ENCODE data around the gene MUC16.

The MUC16 gene

DNA sequence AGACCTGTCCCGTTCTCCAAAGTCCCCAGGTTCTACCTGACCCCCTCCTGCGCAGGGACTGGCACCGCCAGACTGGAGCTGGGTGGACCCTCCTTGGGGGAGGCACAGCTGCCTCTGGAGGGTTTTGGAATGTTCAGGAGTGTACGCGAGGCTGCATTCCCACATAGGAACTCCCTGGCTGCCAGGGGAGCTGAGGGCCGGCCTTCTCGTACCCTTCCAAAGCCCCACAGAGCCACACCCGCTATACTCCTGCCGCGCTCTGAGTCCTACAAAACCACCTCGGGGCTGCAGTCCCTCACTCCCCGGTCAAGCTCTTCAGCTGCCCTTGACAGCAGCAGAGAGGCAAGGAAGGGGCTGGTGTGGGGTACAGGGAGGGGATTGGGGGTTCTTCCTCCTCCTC is 484 bp upstream of the MUC16 start:
- Histone ChIP-seq H3K9ac (ENCODE audit: low read depth in 1 of 2, low read length in 2 of 2) (no peak overlapping the region), H3K36me3 (ENCODE audit: control insufficient read depth in 1 of 2, insufficient read depth in 2 of 2, low read length in 2 of 2) (no peaks in the 10 kb centered on the region), H3K27ac (ENCODE audit: low read depth, low read length) (no peak overlapping the region), H3K4me1 (ENCODE audit: control insufficient read depth in 1 of 2, insufficient read depth in 2 of 2, low read length in 2 of 2) (no peaks in the 10 kb centered on the region), H3K4me3 (ENCODE audit: low read depth in 1 of 2, low read length in 2 of 2) (no peak overlapping the region), H3K27me3 (ENCODE audit: control insufficient read depth in 1 of 2, insufficient read depth in 2 of 2, low read length in 2 of 2) (no peaks in the 10 kb centered on the region), H3K9me3 (ENCODE audit: control insufficient read depth in 1 of 2, low read length in 2 of 2) (no peaks in the 10 kb centered on the region)

DNA sequence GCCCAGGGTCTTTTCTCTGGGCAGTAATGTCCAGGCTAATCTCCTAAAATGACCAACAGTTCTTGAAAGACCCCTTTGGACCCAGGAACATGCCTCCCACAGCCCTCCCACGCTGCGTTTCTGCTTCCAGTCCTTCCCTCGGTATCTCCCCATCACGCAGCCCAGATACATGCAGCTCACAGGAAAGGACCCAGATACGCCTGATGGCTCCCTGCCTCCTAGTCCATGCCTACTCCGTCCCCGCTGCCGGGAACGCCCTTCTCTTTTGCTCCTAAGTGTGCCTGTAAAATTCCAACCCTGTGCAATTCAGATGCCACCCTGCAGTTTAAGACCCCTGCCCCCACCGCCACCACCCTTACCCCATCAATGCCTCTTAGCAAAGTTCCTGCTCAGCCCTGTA is 778 bp downstream of the MUC16 start:
- Histone ChIP-seq H3K36me3 (ENCODE audit: control insufficient read depth in 1 of 2, insufficient read depth in 2 of 2, low read length in 2 of 2) (no peaks in the 10 kb centered on the region), H3K9me3 (ENCODE audit: control insufficient read depth in 1 of 2, low read length in 2 of 2) (no peaks in the 10 kb centered on the region), H3K9ac (ENCODE audit: low read depth in 1 of 2, low read length in 2 of 2) (no peak overlapping the region), H3K4me3 (ENCODE audit: low read depth in 1 of 2, low read length in 2 of 2) (no peak overlapping the region), H3K27ac (ENCODE audit: low read depth, low read length) (no peak overlapping the region), H3K27me3 (ENCODE audit: control insufficient read depth in 1 of 2, insufficient read depth in 2 of 2, low read length in 2 of 2) (no peaks in the 10 kb centered on the region), H3K4me1 (ENCODE audit: control insufficient read depth in 1 of 2, insufficient read depth in 2 of 2, low read length in 2 of 2) (no peaks in the 10 kb centered on the region)

DNA sequence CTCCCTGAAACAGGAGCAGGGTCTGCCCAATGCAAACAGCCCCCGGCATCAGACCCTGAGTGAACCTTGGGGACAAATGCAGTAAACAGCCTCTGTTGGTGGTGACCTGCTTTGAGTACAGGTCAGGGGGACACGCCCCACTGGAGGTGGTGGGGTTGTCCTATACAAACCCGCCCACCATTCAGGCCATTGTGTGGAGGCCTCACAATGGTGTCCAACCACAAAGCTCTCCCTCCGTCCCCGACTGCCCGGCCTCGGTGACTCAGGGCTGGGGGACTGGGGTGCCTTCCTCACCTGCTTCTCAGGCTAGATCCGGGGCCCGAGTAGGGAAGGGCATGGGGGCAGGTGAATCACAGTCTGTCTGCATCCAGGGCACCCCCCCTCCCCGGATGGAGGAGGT is 1.5 kb downstream of the MUC16 start:
- Histone ChIP-seq H3K36me3 (ENCODE audit: control insufficient read depth in 1 of 2, insufficient read depth in 2 of 2, low read length in 2 of 2) (no peaks in the 10 kb centered on the region), H3K27me3 (ENCODE audit: control insufficient read depth in 1 of 2, insufficient read depth in 2 of 2, low read length in 2 of 2) (no peaks in the 10 kb centered on the region), H3K9me3 (ENCODE audit: control insufficient read depth in 1 of 2, low read length in 2 of 2) (no peaks in the 10 kb centered on the region), H3K9ac (ENCODE audit: low read depth in 1 of 2, low read length in 2 of 2) (no peak overlapping the region), H3K27ac (ENCODE audit: low read depth, low read length) (no peak overlapping the region), H3K4me3 (ENCODE audit: low read depth in 1 of 2, low read length in 2 of 2) (no peak overlapping the region), H3K4me1 (ENCODE audit: control insufficient read depth in 1 of 2, insufficient read depth in 2 of 2, low read length in 2 of 2) (no peaks in the 10 kb centered on the region)

DNA sequence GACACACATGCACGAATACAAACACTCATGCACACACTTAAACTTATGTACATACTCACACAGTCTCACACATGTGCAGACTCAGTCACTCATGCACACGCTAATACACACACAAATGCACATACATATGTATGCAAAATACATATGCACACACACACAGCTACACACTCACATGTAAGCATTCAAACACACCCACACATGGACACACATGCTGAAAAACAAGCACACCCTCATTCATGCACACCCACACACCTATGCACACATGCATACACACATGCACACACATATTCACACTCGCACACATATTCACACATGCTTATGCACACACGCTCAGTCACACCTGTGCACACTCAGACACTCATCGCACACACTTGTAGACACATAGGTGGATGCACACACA is 9.3 kb downstream of the MUC16 start:
- no peak overlapping the region for H3K9ac ChIP-seq (ENCODE audit: low read depth in 1 of 2, low read length in 2 of 2)
- H3K4me1 ChIP-seq (ENCODE audit: control insufficient read depth in 1 of 2, insufficient read depth in 2 of 2, low read length in 2 of 2): no peaks in the 10 kb centered on the region
- H3K27me3 ChIP-seq (ENCODE audit: control insufficient read depth in 1 of 2, insufficient read depth in 2 of 2, low read length in 2 of 2): no peaks in the 10 kb centered on the region
- no peak overlapping the region for H3K27ac ChIP-seq (ENCODE audit: low read depth, low read length)
- H3K4me3 ChIP-seq (ENCODE audit: low read depth in 1 of 2, low read length in 2 of 2): no peak overlapping the region
- H3K36me3 ChIP-seq (ENCODE audit: control insufficient read depth in 1 of 2, insufficient read depth in 2 of 2, low read length in 2 of 2): no peaks in the 10 kb centered on the region
- no peaks in the 10 kb centered on the region for H3K9me3 ChIP-seq (ENCODE audit: control insufficient read depth in 1 of 2, low read length in 2 of 2)

DNA sequence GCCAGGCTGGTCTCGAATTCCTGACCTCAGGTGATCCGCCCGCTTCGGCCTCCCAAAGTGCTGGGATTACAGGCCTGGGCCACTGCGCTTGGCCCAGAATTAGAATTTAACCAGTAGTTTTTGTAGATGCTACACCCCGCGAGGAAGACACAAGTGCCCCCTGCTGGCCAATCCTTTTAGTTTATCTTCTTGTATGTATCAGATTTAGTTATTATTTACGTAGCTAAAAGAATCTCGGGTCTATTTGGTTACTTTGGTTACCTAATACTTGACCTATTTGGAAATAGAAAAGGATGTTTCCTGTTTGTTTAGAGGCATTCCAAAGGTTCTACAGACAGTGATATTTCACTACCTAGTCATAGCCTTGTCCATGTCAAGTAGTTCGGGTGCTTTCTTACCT is 22.0 kb downstream of the MUC16 start:
- no peaks in the 10 kb centered on the region for H3K9me3 ChIP-seq (ENCODE audit: control insufficient read depth in 1 of 2, low read length in 2 of 2)
- H3K27ac ChIP-seq (ENCODE audit: low read depth, low read length): no peak overlapping the region

DNA sequence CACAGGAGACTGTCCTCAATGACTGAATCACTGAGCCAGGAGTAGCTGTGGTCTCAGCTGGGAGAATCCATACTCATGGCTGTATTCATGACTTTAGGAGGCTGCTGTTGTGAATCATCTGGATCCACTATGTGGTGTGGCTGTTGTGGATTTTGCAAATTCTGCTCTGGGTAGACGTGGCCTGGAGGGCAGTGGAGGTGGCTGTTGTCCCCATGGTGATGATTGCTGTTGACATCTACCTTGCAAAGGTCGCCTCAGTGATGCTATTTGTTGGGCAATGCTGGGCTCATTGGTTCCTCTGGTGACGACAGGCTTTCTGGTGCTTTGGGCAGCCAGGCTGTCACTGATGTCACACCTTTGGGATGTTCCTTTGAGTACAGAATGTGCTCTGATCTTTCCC is 23.9 kb downstream of the MUC16 start:
- peaks cover 0 to under 1% of the 10 kb centered on the region in 2 donors for H3K9me3 ChIP-seq (ENCODE audit: control insufficient read depth in 1 of 2, low read length in 2 of 2)
- no peaks in the 10 kb centered on the region for H3K36me3 ChIP-seq (ENCODE audit: control insufficient read depth in 1 of 2, insufficient read depth in 2 of 2, low read length in 2 of 2)
- H3K9ac ChIP-seq (ENCODE audit: low read depth in 1 of 2, low read length in 2 of 2): no peak overlapping the region
- no peaks in the 10 kb centered on the region for H3K27me3 ChIP-seq (ENCODE audit: control insufficient read depth in 1 of 2, insufficient read depth in 2 of 2, low read length in 2 of 2)
- no peak overlapping the region for H3K4me3 ChIP-seq (ENCODE audit: low read depth in 1 of 2, low read length in 2 of 2)
- no peaks in the 10 kb centered on the region for H3K4me1 ChIP-seq (ENCODE audit: control insufficient read depth in 1 of 2, insufficient read depth in 2 of 2, low read length in 2 of 2)
- no peak overlapping the region for H3K27ac ChIP-seq (ENCODE audit: low read depth, low read length)

More for the DNA sequence above, 22.0 kb downstream of the MUC16 start:
- H3K4me1 ChIP-seq (ENCODE audit: control insufficient read depth in 1 of 2, insufficient read depth in 2 of 2, low read length in 2 of 2): no peaks in the 10 kb centered on the region
- no peak overlapping the region for H3K9ac ChIP-seq (ENCODE audit: low read depth in 1 of 2, low read length in 2 of 2)
- no peaks in the 10 kb centered on the region for H3K36me3 ChIP-seq (ENCODE audit: control insufficient read depth in 1 of 2, insufficient read depth in 2 of 2, low read length in 2 of 2)
- H3K4me3 ChIP-seq (ENCODE audit: low read depth in 1 of 2, low read length in 2 of 2): no peak overlapping the region
- no peaks in the 10 kb centered on the region for H3K27me3 ChIP-seq (ENCODE audit: control insufficient read depth in 1 of 2, insufficient read depth in 2 of 2, low read length in 2 of 2)

DNA sequence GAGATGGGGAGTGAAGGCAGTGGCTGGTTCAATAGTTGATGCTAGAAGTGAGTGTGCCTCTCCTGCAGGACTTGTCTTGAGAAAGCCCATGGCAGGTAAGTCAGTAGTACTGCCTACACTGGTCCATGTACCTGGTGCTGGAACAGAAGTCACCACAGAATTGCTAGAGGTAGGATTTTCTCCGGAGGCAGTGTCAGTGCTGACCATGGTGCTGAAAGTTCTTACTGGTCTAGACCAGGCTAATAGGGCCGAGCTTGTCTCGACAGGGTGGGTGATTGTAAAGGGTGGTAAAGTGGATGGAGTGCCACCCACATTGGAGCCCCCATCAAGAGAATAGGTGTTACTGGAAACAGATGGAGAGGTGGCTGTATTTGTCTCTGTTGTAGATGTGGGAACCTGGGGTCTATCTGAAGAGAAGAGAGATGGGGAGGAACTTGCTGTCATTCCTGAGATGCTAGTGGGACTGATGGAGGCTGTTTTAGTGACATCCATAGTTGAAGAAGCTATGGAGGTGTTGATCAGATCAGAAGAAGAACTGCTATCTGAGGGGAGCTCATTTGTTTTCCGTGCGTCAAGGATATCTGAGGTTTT is 36.6 kb downstream of the MUC16 start:
- Histone ChIP-seq H3K27me3 (ENCODE audit: control insufficient read depth in 1 of 2, insufficient read depth in 2 of 2, low read length in 2 of 2) (no peaks in the 10 kb centered on the region), H3K4me1 (ENCODE audit: control insufficient read depth in 1 of 2, insufficient read depth in 2 of 2, low read length in 2 of 2) (no peaks in the 10 kb centered on the region), H3K36me3 (ENCODE audit: control insufficient read depth in 1 of 2, insufficient read depth in 2 of 2, low read length in 2 of 2) (no peaks in the 10 kb centered on the region), H3K9ac (ENCODE audit: low read depth in 1 of 2, low read length in 2 of 2) (no peak overlapping the region), H3K4me3 (ENCODE audit: low read depth in 1 of 2, low read length in 2 of 2) (no peak overlapping the region), H3K27ac (ENCODE audit: low read depth, low read length) (no peak overlapping the region), H3K9me3 (ENCODE audit: control insufficient read depth in 1 of 2, low read length in 2 of 2) (peaks cover 0 to 4% of the 10 kb centered on the region in 2 donors)

DNA sequence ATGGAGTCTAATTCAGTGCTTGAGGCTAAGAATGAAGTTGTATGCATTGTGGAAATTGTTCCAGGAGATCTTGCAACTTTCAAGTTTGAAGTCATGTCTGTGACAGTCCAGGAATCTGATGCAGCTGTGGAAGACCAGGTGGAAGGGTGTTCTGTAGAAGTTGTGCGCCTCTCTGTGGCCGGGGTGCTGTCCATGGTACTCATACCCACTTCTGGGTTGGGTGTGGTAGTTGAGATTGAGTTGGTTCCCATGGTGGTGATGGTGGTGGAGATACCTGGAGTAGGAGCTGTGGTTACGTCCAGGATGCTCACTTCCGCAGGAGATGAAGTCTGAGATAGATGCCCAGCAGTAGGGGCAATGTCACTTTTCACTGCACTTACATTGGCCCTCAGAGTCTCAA is 44.3 kb downstream of the MUC16 start:
- Histone ChIP-seq H3K4me3 (ENCODE audit: low read depth in 1 of 2, low read length in 2 of 2) (no peak overlapping the region), H3K36me3 (ENCODE audit: control insufficient read depth in 1 of 2, insufficient read depth in 2 of 2, low read length in 2 of 2) (no peaks in the 10 kb centered on the region), H3K9me3 (ENCODE audit: control insufficient read depth in 1 of 2, low read length in 2 of 2) (peaks cover 0 to 5% of the 10 kb centered on the region in 2 donors), H3K27ac (ENCODE audit: low read depth, low read length) (no peak overlapping the region), H3K4me1 (ENCODE audit: control insufficient read depth in 1 of 2, insufficient read depth in 2 of 2, low read length in 2 of 2) (no peaks in the 10 kb centered on the region), H3K9ac (ENCODE audit: low read depth in 1 of 2, low read length in 2 of 2) (no peak overlapping the region), H3K27me3 (ENCODE audit: control insufficient read depth in 1 of 2, insufficient read depth in 2 of 2, low read length in 2 of 2) (no peaks in the 10 kb centered on the region)
